Measurements from ENCODE around the gene H2BK1.

DNA sequence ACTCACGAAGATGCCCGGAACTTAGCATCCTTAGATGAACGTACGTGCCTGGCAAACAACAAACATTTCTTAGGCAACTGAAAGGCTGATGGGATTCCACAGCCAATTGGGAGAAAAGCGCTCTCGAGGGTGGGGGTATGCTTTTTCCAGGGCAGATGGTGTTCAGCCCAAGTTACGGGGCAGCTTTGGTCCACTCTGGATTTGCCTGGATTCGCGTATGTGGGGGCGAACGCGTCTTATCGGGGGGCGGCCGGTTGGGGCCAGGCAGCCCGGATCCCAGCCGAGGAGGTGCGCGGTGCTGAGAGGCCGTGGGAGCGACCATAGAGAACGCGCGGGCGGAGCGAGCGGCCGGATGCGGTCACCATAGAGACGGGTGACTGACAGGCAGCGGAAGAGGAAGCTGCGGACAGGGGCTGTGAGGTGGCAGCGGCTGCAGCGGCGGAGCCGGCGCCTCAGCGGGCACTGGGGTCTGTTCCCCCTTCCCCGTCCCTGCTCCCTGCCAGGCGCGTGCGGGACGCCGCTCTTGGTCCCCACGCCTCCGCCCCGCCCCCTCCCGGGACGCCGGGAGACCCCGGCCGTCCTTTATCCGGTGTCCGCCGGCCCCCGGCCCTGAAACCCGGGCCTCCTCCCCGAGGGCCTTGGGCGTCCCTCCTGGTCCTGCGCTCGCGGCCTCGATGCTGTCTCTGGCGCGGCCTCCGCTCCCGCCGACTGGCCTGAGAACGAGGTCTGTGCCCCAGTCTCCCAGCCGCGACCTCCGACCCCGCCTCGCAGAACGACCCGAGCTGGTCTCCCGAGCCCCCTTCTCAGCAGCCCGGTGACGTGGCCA is 22.0 kb upstream of the H2BK1 start, which contains the start of gene CHPF2:
- TF ChIP-seq, protein P1, sequence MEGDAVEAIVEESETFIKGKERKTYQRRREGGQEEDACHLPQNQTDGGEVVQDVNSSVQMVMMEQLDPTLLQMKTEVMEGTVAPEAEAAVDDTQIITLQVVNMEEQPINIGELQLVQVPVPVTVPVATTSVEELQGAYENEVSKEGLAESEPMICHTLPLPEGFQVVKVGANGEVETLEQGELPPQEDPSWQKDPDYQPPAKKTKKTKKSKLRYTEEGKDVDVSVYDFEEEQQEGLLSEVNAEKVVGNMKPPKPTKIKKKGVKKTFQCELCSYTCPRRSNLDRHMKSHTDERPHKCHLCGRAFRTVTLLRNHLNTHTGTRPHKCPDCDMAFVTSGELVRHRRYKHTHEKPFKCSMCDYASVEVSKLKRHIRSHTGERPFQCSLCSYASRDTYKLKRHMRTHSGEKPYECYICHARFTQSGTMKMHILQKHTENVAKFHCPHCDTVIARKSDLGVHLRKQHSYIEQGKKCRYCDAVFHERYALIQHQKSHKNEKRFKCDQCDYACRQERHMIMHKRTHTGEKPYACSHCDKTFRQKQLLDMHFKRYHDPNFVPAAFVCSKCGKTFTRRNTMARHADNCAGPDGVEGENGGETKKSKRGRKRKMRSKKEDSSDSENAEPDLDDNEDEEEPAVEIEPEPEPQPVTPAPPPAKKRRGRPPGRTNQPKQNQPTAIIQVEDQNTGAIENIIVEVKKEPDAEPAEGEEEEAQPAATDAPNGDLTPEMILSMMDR (conservative IDR thresholded peaks at IDR 0.05 in 1 of 2, IDR thresholded peaks at IDR 0.05 in 1 of 2; ENCODE audit: low read depth in 1 of 2, low read length in 2 of 2): no peak
- TF ChIP-seq EZH2 (IDR thresholded peaks at IDR 0.05; ENCODE audit: low read length, missing control alignments): no peak

All from fibroblast of lung (primary cell).